Skin of body (tissue), 2 donors: ENCODE data around the gene ORM2. TPM values are rescaled to one million over a fixed set of nuclear protein-coding genes. Genes with fewer than 3 reads are reported as not detected.
"Not testable (repeated sequence)": the region's sequence is repeated elsewhere in the genome, so short reads cannot be mapped to it uniquely, and the experiment has no call there.

Experiments used
- DNase-seq: peaks from one replicate; lab custom pipeline; 2025; lab: John Stamatoyannopoulos, UW
- total RNA-seq: library from RNA; depleted of rRNA; stranded (reverse); fragments of >200 nt; gene quantifications from one replicate; pipeline ENCODE4 v1.2.3, GENCODE V29; 2014

The ORM2 gene
- total RNA-seq, 1 donor from 2014 or later: 0.79 TPM

DNA sequence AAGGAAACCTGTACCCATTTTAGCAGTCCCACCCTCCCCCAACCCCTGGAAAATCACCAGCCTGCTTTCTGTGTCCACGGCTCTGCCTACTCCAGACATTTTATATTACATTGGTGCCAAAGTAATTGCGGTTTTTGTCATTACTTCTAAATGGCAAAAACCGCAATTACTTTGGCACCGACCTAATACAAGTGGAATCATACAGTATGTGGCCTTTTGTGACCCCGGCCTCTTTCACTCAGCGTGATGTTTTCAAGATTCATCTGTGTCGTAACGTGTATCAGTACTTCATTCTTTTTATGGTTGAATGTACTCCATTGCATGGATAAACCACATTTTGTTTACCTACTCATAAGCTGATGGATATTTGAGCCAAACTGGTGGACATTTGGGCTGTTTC lies 16.5 kb upstream of the ORM2 start:
- DNase-seq: no peak

DNA sequence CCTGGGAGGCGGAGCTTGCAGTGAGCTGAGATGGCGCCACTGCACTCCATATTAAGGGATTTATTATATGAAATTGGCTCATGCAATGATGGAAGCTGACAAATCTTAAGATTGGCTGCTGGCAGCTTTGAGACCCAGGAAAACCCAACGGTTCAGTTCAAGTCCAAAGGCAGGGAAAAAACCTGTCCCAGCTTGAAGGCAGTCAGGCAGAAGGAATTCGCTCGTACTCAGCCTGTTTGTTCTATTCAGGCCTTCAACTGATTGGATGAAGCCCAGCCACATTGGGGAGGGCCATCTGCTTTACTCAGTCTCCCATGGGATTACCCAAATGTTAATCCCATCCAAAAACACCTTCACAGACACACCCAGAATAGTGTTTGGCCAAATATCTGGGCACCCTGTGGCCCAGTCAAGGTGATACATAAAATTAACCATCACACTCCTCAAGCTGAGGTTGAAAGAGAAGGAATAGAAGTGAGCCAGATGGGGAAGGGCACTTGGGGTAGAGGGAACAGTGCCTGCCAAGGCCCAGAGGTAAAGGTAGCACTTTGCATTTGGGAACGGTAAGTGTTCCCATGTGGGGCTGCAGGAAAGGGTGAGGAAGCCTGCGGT lies 15.3 kb upstream of the ORM2 start:
- no peak for DNase-seq

GRCh38 chr9:114314881-114315722 lies 14.6 kb upstream of the ORM2 start:
- no peak for DNase-seq

GRCh38 chr9:114315723-114316363 lies 13.8 kb upstream of the ORM2 start:
- DNase-seq: no peak

DNA sequence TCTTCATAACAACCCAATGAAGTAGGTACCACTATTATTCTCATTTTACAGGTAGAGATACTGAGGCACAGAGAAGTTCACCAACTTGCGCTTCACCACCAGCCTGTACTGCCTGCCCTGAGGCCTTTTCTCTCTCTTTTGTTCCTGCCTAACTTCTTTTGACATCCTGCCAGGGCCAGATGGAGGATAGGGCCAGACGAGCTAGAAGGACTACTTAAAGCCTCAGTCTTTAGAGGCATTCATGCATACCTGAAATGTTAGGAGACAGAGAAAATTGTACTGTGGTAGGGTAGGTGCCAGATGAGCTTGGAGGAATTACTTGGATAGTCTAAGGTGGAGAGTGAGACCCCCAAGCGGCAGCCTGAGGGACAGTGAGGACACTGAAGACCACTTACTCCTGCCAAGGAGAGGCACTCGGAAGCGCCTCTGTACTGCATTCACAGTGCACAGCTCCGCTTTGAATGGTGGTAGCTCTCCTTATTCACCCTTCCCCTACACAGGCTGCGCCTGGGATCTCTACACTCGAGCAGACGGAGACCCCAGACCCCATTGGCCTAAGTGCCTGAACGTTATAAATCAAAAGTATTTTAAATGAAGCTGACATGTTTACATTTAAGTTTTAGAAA lies 13.0 kb upstream of the ORM2 start:
- DNase-seq: no peak

DNA sequence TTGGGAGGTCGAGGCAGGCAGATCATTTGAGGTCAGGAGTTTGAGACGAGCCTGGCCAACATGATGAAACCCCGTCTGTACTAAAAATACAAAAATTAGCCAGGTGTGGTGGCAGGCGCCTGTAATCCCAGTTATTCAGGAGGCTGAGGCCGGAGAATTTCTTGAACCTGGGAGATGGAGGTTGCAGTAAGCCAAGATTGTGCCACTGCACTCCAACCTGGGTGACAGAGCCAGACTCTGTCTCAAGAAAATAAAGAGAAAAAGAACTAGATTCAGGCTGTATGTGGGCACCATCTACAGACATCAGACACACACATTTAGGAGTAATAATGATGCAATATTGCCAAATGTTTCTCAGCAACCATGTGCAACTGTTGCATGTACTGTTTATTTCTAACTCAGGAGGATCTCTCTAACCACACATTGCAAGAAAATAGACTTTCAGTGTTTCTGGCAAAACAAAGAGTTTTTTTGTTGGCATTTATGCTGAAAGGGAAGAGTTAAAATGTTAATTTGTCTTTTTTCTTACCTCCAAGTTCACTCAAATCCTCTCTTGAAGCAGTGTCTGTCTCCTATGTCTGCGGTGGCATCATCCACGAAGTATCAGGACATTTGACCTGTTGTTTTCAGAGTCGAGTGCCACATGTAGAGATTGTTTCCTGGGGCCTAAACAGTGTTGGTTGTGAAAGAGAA lies 11.9 kb upstream of the ORM2 start:
- DNase-seq: no peak

- DNase-seq: no peak
Measured at GRCh38 chr9:114318416-114318815, 11.3 kb upstream of the ORM2 start.

DNA sequence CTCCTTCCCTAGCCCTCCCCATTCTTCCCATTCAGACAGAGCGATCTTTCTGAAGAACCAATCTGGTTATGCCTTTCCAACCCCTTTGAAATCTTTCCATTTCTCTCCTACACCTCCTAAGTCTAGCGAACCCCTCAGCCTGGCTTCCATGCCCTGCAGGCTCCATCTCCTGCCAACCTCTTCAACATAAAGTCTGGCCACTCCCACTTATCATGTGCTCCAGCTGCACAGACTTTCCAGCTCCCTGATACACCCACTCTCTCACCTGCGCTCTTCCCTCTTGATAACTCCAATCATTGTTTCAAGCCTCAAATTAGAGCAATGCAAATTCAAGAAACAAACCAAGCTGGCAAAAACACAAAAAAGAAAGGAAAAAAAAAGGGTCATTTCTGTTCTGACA lies 10.5 kb upstream of the ORM2 start:
- DNase-seq: no peak

DNA sequence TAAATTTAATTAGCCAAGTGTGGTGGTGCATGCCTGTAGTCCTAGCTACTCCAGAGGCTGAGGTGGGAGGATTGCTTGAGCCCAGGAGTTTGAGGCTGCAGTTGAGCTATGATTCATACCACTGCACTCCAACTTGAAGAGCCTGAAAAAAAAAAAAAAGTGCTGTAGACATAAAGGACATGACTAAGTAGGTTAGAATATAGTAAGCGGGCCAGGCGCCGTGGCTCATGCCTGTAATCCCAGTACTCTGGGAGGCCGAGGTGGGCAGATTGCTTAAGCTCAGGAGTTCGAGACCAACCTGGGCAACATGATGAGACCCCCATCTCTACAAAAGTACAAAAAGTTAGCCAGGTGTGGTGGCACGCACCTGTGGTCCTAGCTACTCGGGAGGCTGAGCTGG lies 9.0 kb upstream of the ORM2 start:
- not testable (repeated sequence) for DNase-seq

GRCh38 chr9:114321759-114322158 lies 7.9 kb upstream of the ORM2 start:
- DNase-seq: no peak

DNA sequence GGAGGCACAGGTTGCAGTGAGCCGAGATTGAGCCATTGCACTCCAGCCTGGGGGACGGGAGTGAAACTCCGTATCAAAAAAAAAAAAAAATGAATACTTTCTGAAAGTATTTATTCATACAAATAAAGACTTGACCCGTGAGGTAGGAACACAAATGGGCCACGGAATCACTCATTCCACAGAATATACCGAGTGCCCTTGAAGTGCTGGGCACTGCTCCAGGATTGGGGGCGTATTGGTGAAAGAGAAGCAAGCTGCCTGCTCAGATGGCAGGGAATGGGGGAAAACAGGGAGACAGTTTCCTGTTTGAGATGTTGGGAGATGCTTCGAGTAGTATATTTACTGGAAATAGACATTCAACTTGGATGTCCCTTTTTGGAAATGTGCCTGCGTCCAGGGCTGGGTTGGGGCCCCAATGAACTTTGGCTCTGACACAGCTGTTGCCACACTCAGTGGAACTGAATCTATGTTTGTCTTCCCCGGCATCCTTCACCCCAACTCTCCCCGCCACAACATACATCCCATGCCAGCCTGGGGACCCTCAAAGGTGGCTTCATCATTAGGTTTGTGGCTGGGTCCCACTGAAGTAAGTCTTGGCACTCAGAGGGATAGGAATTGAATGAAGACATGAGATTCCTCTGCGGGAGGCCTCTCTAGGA lies 7.4 kb upstream of the ORM2 start:
- not testable (repeated sequence) for DNase-seq

GRCh38 chr9:114322831-114323531 lies 6.7 kb upstream of the ORM2 start, which contains the start of gene ORM1:
Gene ORM1 (plus strand): TSS chr9:114323098. CDS start chr9:114323134, 36 bp downstream.
- DNase-seq: not testable (repeated sequence)

GRCh38 chr9:114323849-114324248 lies 5.8 kb upstream of the ORM2 start:
- DNase-seq: not testable (repeated sequence)

GRCh38 chr9:114324492-114324891 lies 5.2 kb upstream of the ORM2 start:
- no peak for DNase-seq

- DNase-seq: not testable (repeated sequence)
Measured at GRCh38 chr9:114324965-114325364, 4.7 kb upstream of the ORM2 start.

DNA sequence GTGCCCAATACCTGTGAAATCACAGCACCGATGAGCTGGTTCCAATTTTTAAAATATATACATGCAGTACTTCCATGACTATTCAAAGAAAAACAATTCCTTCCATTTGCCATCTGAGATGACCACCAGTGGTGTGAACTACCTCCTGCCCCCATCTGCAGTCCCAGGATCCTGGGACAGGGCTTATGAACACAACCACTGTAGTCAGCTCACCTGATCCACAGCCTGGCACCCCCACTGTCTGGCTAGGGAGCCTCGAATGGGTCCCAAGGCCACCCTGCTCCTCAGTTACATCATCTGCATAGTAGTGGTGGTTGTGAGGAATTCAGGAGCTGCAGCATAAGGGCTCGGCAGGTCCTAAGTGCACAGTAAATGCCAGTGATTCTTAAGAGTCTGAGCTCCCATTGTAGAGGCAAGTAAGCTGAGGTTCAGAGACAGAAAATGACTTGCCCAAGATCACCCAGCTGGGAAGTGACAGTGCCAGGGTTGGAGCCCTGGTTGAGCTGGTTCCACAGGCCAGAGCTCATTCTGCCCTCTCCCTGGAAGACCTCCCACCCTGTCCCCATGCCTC lies 3.9 kb upstream of the ORM2 start:
- DNase-seq: not testable (repeated sequence)

DNA sequence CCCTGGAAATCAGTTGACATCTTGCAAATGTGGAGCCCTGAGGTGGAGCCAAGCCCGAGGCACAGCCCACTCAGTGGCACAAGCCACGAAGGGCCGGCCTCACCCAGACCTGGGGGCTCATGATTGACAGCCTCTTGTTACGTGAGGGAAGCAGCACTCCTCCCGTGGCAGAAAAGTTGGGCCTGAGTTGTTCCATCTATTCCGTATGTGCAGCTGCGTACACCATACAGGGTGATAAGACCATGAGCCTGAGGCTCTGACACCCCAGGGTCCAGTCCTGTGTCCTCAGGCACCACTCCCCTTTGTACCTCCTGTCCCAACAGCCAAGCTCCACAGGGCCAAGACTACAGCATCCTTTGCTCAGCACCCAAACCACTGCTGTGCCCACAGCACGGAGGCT lies 1.9 kb upstream of the ORM2 start:
- DNase-seq: no peak

DNA sequence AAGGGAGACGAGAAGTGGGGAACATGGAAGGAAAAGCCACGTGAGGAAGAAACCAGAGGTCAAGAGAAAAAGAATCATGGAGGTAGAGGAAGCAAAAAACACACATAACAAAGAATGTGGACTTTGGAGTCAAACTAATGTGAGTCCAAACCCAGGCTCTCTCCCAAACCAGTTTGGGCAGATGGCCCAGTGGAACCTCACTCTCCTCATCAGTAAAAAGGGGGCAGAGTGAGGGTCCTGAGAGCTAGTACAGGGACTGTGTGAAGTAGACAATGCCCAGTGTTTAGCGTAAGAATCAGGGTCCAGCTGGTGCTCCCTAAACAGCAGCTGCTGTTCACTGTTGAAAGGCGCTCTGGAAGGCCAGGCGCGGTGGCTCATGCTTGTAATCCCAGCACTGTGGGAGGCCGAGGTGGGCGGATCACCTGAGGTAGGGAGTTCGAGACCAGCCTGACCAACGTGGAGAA lies 1.3 kb upstream of the ORM2 start:
- not testable (repeated sequence) for DNase-seq

DNA sequence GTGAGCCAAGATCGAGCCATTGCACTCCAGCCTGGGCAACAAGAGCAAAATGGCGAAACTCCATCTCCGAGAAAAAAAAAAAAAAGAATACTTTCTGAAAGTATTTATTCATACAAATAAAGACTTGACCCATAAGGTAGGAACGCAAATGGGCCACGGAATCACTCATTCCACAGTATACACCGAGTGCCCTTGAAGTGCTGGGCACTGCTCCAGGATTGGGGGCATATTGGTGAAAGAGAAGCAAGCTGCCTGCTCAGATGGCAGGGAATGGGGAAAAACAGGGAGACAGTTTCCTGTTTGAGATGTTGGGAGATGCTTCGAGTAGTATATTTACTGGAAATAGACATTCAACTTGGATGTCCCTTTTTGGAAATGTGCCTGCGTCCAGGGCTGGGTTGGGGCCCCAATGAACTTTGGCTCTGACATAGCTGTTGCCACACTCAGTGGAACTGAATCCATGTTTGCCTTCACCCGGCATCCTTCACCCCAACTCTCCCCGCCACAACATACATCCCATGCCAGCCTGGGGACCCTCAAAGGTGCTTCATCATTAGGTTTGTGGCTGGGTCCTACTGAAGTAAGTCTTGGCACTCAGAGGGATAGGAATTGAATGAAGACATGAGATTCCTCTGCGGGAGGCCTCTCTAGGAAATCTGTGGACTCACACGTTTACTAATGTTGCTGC lies 588 bp upstream of the ORM2 start:
- not testable (repeated sequence) for DNase-seq
